HEK293 (cell line): Measurements from ENCODE around the gene TBC1D13.

ENCODE experiments used
- CTCF ChIA-PET: fragments of 350-600 bp; formaldehyde crosslinking; extraction: SDS; loops from one replicate; lab custom pipeline; 2021; ENCODE audit warnings: antibody characterized with exemption; lab: Yijun Ruan, JAX
- POLR2A ChIA-PET: fragments of 300-600 bp; formaldehyde crosslinking; extraction: SDS; loops from one replicate; lab custom pipeline; 2020; ENCODE audit warnings: antibody characterized with exemption, inconsistent platforms; lab: Yijun Ruan, JAX
- H3K27ac ChIP-seq: fragments of 200-500 bp; sonication (Bioruptor generic); 2 replicates; pipeline ENCODE4 v1.5.1; 2014; ENCODE audit warnings: low read depth, low read length, control low read depth, inconsistent platforms; ENCODE audit errors: extremely low read depth
- H3K36me3 ChIP-seq, 2 experiments: fragments of 200-500 bp in 1 of 2; sonication (Bioruptor generic) in 1 of 2; 1 replicate in 1 of 2; 2 replicates in 1 of 2; pipeline ENCODE4 v1.5.1; 2014 to 2017; ENCODE audit warnings: inconsistent platforms in 2 of 2, low read length in 2 of 2; ENCODE audit not compliant: control insufficient read depth in 2 of 2, insufficient read depth in 1 of 2
- H3K4me1 ChIP-seq: fragments of 200-500 bp; sonication (Bioruptor generic); 2 replicates; pipeline ENCODE4 v1.5.1; 2014; ENCODE audit warnings: mild to moderate bottlenecking, low read length, inconsistent platforms; ENCODE audit not compliant: control insufficient read depth, insufficient read depth
- H3K4me3 ChIP-seq: 2 replicates; pipeline ENCODE4 v1.5.1; 2011; ENCODE audit warnings: low read depth, mild to moderate bottlenecking, control low read depth, low read length, moderate library complexity
- H3K9me3 ChIP-seq: fragments of 200-500 bp; sonication (Bioruptor generic); 2 replicates; pipeline ENCODE4 v1.5.1; 2014; ENCODE audit warnings: low read depth, low read length, inconsistent platforms; ENCODE audit not compliant: control insufficient read depth, insufficient read depth
- ELK4 ChIP-seq: IDR thresholded peaks from 2 replicates; pipeline ENCODE4 v1.6.1; 2011; ENCODE audit warnings: mild to moderate bottlenecking, low read depth, low read length, borderline replicate concordance
- KLF10 ChIP-seq: fragments of 450-650 bp; IDR thresholded peaks from 2 replicates; pipeline ENCODE4 v1.5.1; 2018; ENCODE audit warnings: missing biosample characterization, mild to moderate bottlenecking, missing genetic modification characterization
- OVOL3 ChIP-seq: fragments of 450-650 bp; formaldehyde crosslinking; IDR thresholded peaks from 2 replicates; pipeline ENCODE4 v1.5.1; 2016; ENCODE audit warnings: missing biosample characterization, missing genetic modification characterization
- PRDM4 ChIP-seq: fragments of 450-650 bp; formaldehyde crosslinking; IDR thresholded peaks from 2 replicates; pipeline ENCODE4 v1.5.1; 2017; ENCODE audit warnings: missing biosample characterization, missing genetic modification characterization
- SP2 ChIP-seq: fragments of 450-650 bp; formaldehyde crosslinking; IDR thresholded peaks from 2 replicates; pipeline ENCODE4 v1.5.1; 2016; ENCODE audit warnings: missing biosample characterization, missing genetic modification characterization
- TCF7L2 ChIP-seq: IDR thresholded peaks from 2 replicates; pipeline ENCODE4 v1.6.1; 2011; ENCODE audit warnings: low read depth, mild to moderate bottlenecking, inconsistent platforms, low read length, moderate library complexity, borderline replicate concordance
- ZEB2 ChIP-seq: fragments of 450-650 bp; formaldehyde crosslinking; IDR thresholded peaks from 2 replicates; pipeline ENCODE4 v1.5.1; 2016; ENCODE audit warnings: missing biosample characterization, missing genetic modification characterization
- ZFP41 ChIP-seq: fragments of 450-650 bp; formaldehyde crosslinking; IDR thresholded peaks from 2 replicates; pipeline ENCODE4 v1.5.1; 2016; ENCODE audit warnings: missing biosample characterization, missing genetic modification characterization, borderline replicate concordance
- ZIC2 ChIP-seq: fragments of 450-650 bp; formaldehyde crosslinking; IDR thresholded peaks from 2 replicates; pipeline ENCODE4 v1.5.1; 2016; ENCODE audit warnings: missing biosample characterization, missing genetic modification characterization
- ZNF132 ChIP-seq: fragments of 450-650 bp; formaldehyde crosslinking; IDR thresholded peaks from 2 replicates; pipeline ENCODE4 v1.5.1; 2017; ENCODE audit warnings: missing biosample characterization, missing genetic modification characterization, borderline replicate concordance
- ZNF211 ChIP-seq: fragments of 450-650 bp; formaldehyde crosslinking; IDR thresholded peaks from 2 replicates; pipeline ENCODE4 v1.5.1; 2016; ENCODE audit warnings: low read depth, missing biosample characterization, missing genetic modification characterization
- ZNF366 ChIP-seq: fragments of 450-650 bp; formaldehyde crosslinking; conservative IDR thresholded peaks from 2 replicates; pipeline ENCODE4 v1.5.1; 2016; ENCODE audit warnings: missing biosample characterization, missing genetic modification characterization
- ZNF404 ChIP-seq: fragments of 450-650 bp; formaldehyde crosslinking; IDR thresholded peaks from 2 replicates; pipeline ENCODE4 v1.5.1; 2017; ENCODE audit warnings: missing biosample characterization, missing genetic modification characterization
- ZNF510 ChIP-seq: fragments of 450-650 bp; formaldehyde crosslinking; IDR thresholded peaks from 2 replicates; pipeline ENCODE4 v1.5.1; 2018; ENCODE audit warnings: mild to moderate bottlenecking, missing genetic modification characterization, missing biosample characterization; ENCODE audit not compliant: insufficient replicate concordance
- ZNF514 ChIP-seq: fragments of 450-650 bp; formaldehyde crosslinking; IDR thresholded peaks from 2 replicates; pipeline ENCODE4 v1.5.1; 2016; ENCODE audit warnings: missing biosample characterization, missing genetic modification characterization
- ZNF521 ChIP-seq: fragments of 450-650 bp; formaldehyde crosslinking; IDR thresholded peaks from 2 replicates; pipeline ENCODE4 v1.5.1; 2017; ENCODE audit warnings: missing biosample characterization, mild to moderate bottlenecking, missing genetic modification characterization
- ZNF548 ChIP-seq: fragments of 450-650 bp; formaldehyde crosslinking; IDR thresholded peaks from 2 replicates; pipeline ENCODE4 v1.5.1; 2016; ENCODE audit warnings: missing biosample characterization, missing genetic modification characterization
- ZNF626 ChIP-seq: fragments of 450-650 bp; sonication (Bioruptor Pico); formaldehyde crosslinking; IDR thresholded peaks from 2 replicates; pipeline ENCODE4 v1.5.1; 2018; ENCODE audit warnings: missing biosample characterization, missing genetic modification characterization, inconsistent platforms
- ZSCAN30 ChIP-seq: fragments of 450-650 bp; IDR thresholded peaks from 2 replicates; pipeline ENCODE4 v1.5.1; 2018; ENCODE audit warnings: missing biosample characterization, mild to moderate bottlenecking, missing genetic modification characterization, moderate library complexity
- TF ChIP-seq, protein P1 (sequence below): fragments of 450-650 bp; formaldehyde crosslinking; IDR thresholded peaks from 2 replicates; pipeline ENCODE4 v1.5.1; 2016; ENCODE audit warnings: missing biosample characterization, missing genetic modification characterization
- TF ChIP-seq, protein P2 (sequence below): fragments of 450-650 bp; formaldehyde crosslinking; IDR thresholded peaks from 2 replicates; pipeline ENCODE4 v1.5.1; 2016; ENCODE audit warnings: missing biosample characterization, missing genetic modification characterization
- TF ChIP-seq, protein P3 (sequence below): fragments of 450-650 bp; formaldehyde crosslinking; IDR thresholded peaks from 2 replicates; pipeline ENCODE4 v1.5.1; 2016; ENCODE audit warnings: missing biosample characterization, missing genetic modification characterization

Gene TBC1D13

DNA sequence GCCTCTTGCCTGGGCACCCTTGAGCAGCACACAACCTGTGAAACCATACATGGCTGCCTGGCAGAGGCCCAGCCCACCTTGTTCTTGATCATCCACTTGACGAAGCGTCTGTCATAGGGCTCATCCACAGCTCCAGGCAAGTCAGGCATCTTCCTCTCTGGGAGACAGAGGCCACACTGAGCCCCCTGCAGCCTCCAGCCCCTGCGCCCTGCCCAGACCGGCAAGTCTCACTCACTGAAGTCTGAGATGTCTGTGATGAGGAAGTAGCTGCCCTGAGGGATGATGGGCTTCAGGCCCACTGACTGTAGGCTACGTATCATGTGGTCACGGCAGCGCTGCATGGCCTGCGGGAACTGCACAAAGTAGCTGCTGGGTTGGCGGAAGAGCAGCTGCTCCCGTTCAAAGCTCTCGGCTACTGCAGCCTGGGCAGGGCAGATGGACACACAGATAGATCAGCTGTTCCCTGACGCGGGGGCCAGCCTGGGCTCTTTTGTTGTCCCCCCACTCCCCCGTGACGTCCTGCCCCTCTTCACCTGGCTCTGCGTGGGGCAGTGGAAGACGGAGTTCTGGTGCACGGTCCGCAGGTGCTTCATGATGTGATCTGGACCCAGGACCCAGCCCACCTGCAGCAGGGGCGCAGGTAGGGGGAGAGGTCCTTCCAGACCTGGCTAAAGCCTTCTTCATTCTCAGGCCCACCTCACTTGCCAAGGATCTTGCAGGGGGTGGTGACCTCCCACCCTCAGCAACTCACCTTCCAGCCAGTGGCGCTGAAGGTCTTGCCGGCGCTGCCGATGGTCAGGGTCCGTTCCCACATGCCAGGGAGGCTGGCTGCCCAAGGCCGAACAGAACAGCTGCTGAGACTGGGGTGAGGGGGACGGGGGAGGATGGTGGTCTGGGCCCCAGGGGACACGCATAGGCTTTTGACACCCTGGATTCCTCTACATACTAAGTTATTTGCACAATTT is 48.5 kb downstream of the TBC1D13 start:
- Histone ChIP-seq H3K4me3 (no peak overlapping the region), H3K9me3 (no peaks in the 10 kb centered on the region), H3K36me3 (peaks cover 0 to 22% of the 10 kb centered on the region in 2 experiments; a peak in 2 of 3 replicates), H3K4me1 (no peaks in the 10 kb centered on the region), H3K27ac (no peak overlapping the region)
- ChIA-PET CTCF (interaction anchor here (0.6 kb wide), 1 partner anchor 11 kb away, joined by 4 read pairs; no protein-coding TSS in a partner anchor), POLR2A (interaction anchor here (0.5 to 0.7 kb wide), 4 partner anchors 14 to 524 kb away, joined by 3 to 5 read pairs (median 4); partner anchors contain the start of gene KYAT1)
- TF ChIP-seq ZNF366 (tag by site-specific recombination) (peak; percentile 55), ZFP41 (tag by site-specific recombination) (no peak), ZNF514 (tag by site-specific recombination) (no peak)
- TF ChIP-seq, protein P1, sequence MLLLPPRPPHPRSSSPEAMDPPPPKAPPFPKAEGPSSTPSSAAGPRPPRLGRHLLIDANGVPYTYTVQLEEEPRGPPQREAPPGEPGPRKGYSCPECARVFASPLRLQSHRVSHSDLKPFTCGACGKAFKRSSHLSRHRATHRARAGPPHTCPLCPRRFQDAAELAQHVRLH (tag by site-specific recombination): no peak
- TF ChIP-seq, protein P2, sequence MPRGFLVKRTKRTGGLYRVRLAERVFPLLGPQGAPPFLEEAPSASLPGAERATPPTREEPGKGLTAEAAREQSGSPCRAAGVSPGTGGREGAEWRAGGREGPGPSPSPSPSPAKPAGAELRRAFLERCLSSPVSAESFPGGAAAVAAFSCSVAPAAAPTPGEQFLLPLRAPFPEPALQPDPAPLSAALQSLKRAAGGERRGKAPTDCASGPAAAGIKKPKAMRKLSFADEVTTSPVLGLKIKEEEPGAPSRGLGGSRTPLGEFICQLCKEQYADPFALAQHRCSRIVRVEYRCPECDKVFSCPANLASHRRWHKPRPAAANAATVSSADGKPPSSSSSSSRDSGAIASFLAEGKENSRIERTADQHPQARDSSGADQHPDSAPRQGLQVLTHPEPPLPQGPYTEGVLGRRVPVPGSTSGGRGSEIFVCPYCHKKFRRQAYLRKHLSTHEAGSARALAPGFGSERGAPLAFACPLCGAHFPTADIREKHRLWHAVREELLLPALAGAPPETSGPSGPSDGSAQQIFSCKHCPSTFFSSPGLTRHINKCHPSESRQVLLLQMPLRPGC (tag by site-specific recombination): no peak

GRCh38 chr9:128836509-128837145 is 49.6 kb downstream of the TBC1D13 start:
- H3K9me3 ChIP-seq: no peaks in the 10 kb centered on the region
- H3K4me1 ChIP-seq: no peaks in the 10 kb centered on the region
- H3K36me3 ChIP-seq: peaks cover 0 to 22% of the 10 kb centered on the region in 2 experiments; a peak in 2 of 3 replicates
- CTCF ChIA-PET: no interaction called here
- POLR2A ChIA-PET: no interaction called here
- H3K4me3 ChIP-seq: no peak overlapping the region
- no peak overlapping the region for H3K27ac ChIP-seq
- TF ChIP-seq ELK4: no peak
- no peak for TF ChIP-seq PRDM4 (tag by site-specific recombination)
- TF ChIP-seq ZNF548 (tag by site-specific recombination): no peak
- no peak for TF ChIP-seq ZIC2 (tag by site-specific recombination)
- TF ChIP-seq OVOL3 (tag by site-specific recombination): no peak
- no peak for TF ChIP-seq ZEB2 (tag by site-specific recombination)
- no peak for TF ChIP-seq ZNF132
- TF ChIP-seq KLF10: no peak
- TF ChIP-seq ZNF404 (tag by site-specific recombination): no peak
- TF ChIP-seq ZNF510 (tag by site-specific recombination): no peak
- no peak for TF ChIP-seq ZNF211 (tag by site-specific recombination)
- no peak for TF ChIP-seq ZSCAN30
- no peak for TF ChIP-seq ZNF521
- no peak for TF ChIP-seq SP2 (tag by site-specific recombination)
- TF ChIP-seq, protein P3, sequence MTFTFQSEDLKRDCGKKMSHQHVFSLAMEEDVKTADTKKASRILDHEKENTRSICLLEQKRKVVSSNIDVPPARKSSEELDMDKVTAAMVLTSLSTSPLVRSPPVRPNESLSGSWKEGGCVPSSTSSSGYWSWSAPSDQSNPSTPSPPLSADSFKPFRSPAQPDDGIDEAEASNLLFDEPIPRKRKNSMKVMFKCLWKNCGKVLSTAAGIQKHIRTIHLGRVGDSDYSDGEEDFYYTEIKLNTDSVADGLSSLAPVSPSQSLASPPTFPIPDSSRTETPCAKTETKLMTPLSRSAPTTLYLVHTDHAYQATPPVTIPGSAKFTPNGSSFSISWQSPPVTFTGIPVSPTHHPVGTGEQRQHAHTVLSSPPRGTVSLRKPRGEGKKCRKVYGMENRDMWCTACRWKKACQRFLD (tag by site-specific recombination): no peak
- no peak for TF ChIP-seq TCF7L2
- TF ChIP-seq ZNF626 (tag by site-specific recombination): no peak
